Mesenchymal stem cell (in vitro differentiated cells and primary cell): ENCODE measurements around the gene TOR1AIP1.

Experiments
- DNase-seq: peaks from one replicate; pipeline ENCODE4 v3.0.0-alpha.2; 2013
- H2AFZ ChIP-seq: one replicate; pipeline ENCODE4 v1.6.1; 2013; ENCODE audit warnings: low read depth, mild to moderate bottlenecking, control low read depth, inconsistent platforms, low read length, moderate library complexity
- H2AK5ac ChIP-seq: 2 replicates; pipeline ENCODE4 v1.6.1; 2013; ENCODE audit warnings: low read length, moderate library complexity, mild to moderate bottlenecking, inconsistent platforms; ENCODE audit not compliant: severe bottlenecking
- H2BK120ac ChIP-seq: one replicate; pipeline ENCODE4 v1.6.1; 2013; ENCODE audit warnings: low read depth, mild to moderate bottlenecking, inconsistent platforms, low read length, moderate library complexity
- H2BK12ac ChIP-seq, 2 experiments: one replicate each; pipeline ENCODE4 v1.6.1; 2013; ENCODE audit warnings: inconsistent platforms in 2 of 2, low read length in 2 of 2, mild to moderate bottlenecking in 2 of 2, moderate library complexity in 2 of 2, control low read depth in 1 of 2
- H2BK15ac ChIP-seq: one replicate; pipeline ENCODE4 v1.6.1; 2013; ENCODE audit warnings: mild to moderate bottlenecking, low read depth, inconsistent platforms; ENCODE audit not compliant: poor library complexity, severe bottlenecking
- H2BK5ac ChIP-seq: 2 replicates; pipeline ENCODE4 v1.6.1; 2013; ENCODE audit warnings: low read depth, mild to moderate bottlenecking, low read length, control low read depth, inconsistent platforms; ENCODE audit not compliant: poor library complexity, severe bottlenecking
- H3K14ac ChIP-seq, 2 experiments: one replicate each; pipeline ENCODE4 v1.6.1; 2013; ENCODE audit warnings: inconsistent platforms in 2 of 2, low read length in 2 of 2, control low read depth in 1 of 2, mild to moderate bottlenecking in 1 of 2, moderate library complexity in 1 of 2
- H3K18ac ChIP-seq, 2 experiments: one replicate each; pipeline ENCODE4 v1.6.1; 2013; ENCODE audit warnings: inconsistent platforms in 2 of 2, low read length in 2 of 2, control low read depth in 1 of 2, low read depth in 1 of 2, mild to moderate bottlenecking in 1 of 2
- H3K23ac ChIP-seq, 2 experiments: one replicate each; pipeline ENCODE4 v1.6.1; 2013; ENCODE audit warnings: inconsistent platforms in 2 of 2, low read length in 2 of 2, mild to moderate bottlenecking in 2 of 2, moderate library complexity in 2 of 2, control low read depth in 1 of 2
- H3K27ac ChIP-seq: 2 replicates; pipeline ENCODE4 v1.5.1; 2013; ENCODE audit warnings: mild to moderate bottlenecking, moderate library complexity, low read length, control low read depth, inconsistent platforms; ENCODE audit not compliant: poor library complexity, severe bottlenecking
- H3K27me3 ChIP-seq, 2 experiments: 2 replicates each; pipeline versions ENCODE4 v1.6.1 to v1.7.0; 2013; ENCODE audit warnings: low read length in 2 of 2, mild to moderate bottlenecking in 2 of 2, moderate library complexity in 2 of 2, control low read depth in 1 of 2, inconsistent platforms in 1 of 2; ENCODE audit not compliant: control insufficient read depth in 1 of 2, insufficient read depth in 1 of 2
- H3K36me3 ChIP-seq, 2 experiments: 2 replicates each; pipeline versions ENCODE4 v1.6.1 to v1.7.0; 2013; ENCODE audit warnings: low read length in 2 of 2, control low read depth in 1 of 2, inconsistent platforms in 1 of 2, low read depth in 1 of 2, mild to moderate bottlenecking in 1 of 2; ENCODE audit not compliant: insufficient read depth in 2 of 2, control insufficient read depth in 1 of 2
- H3K4ac ChIP-seq, 2 experiments: one replicate each; pipeline ENCODE4 v1.6.1; 2013; ENCODE audit warnings: inconsistent platforms in 2 of 2, low read length in 2 of 2, mild to moderate bottlenecking in 2 of 2, moderate library complexity in 2 of 2, control low read depth in 1 of 2, low read depth in 1 of 2
- H3K4me1 ChIP-seq: 2 replicates; pipeline ENCODE4 v1.6.1; 2013; ENCODE audit warnings: low read depth, low read length, control low read depth; ENCODE audit not compliant: control insufficient read depth, insufficient read depth
- H3K4me2 ChIP-seq: 2 replicates; pipeline ENCODE4 v1.6.1; 2013; ENCODE audit warnings: low read length, mild to moderate bottlenecking, inconsistent platforms; ENCODE audit not compliant: poor library complexity, severe bottlenecking
- H3K4me3 ChIP-seq, 2 experiments: 2 replicates each; pipeline versions ENCODE4 v1.5.1 to v1.7.0; 2013; ENCODE audit warnings: low read length in 2 of 2, mild to moderate bottlenecking in 2 of 2, control low read depth in 1 of 2, low read depth in 1 of 2; ENCODE audit not compliant: insufficient read depth in 1 of 2
- H3K79me1 ChIP-seq: replicated peaks from 2 replicates; pipeline ENCODE4 v1.6.1; 2013; ENCODE audit warnings: mild to moderate bottlenecking, control low read depth, low read length, inconsistent platforms; ENCODE audit not compliant: poor library complexity, severe bottlenecking
- H3K9ac ChIP-seq: 2 replicates; pipeline ENCODE4 v1.7.0; 2013; ENCODE audit warnings: mild to moderate bottlenecking, low read length, moderate library complexity
- H3K9me3 ChIP-seq: 2 replicates; pipeline ENCODE4 v1.7.0; 2013; ENCODE audit warnings: mild to moderate bottlenecking, low read length; ENCODE audit not compliant: control insufficient read depth
- H4K8ac ChIP-seq: one replicate; pipeline ENCODE4 v1.6.1; 2013; ENCODE audit warnings: inconsistent platforms, mild to moderate bottlenecking, low read length, moderate library complexity
- H4K91ac ChIP-seq: one replicate; pipeline ENCODE4 v1.6.1; 2013; ENCODE audit warnings: mild to moderate bottlenecking, low read length, inconsistent platforms
- WGBS: methylation state at CpG from one replicate; pipeline ENCODE4 v1.1.7; 2013; ENCODE audit warnings: mixed read lengths; 5-methylcytosine and 5-hydroxymethylcytosine counted together

The TOR1AIP1 gene

GRCh38 chr1:179917601-179918429 is 35.7 kb downstream of the TOR1AIP1 start:
- H3K9ac ChIP-seq, result no peak overlapping the region
- H4K8ac ChIP-seq, result no peak overlapping the region
- no peak overlapping the region for H3K27ac ChIP-seq
- H3K4me3 ChIP-seq, result no peak overlapping the region
- H3K4me2 ChIP-seq, result no peak overlapping the region
- H3K9me3 ChIP-seq, result no peaks in the 10 kb centered on the region
- H3K4ac ChIP-seq, result no peak overlapping the region
- H2BK15ac ChIP-seq, result no peak overlapping the region
- no peaks in the 10 kb centered on the region for H3K27me3 ChIP-seq
- no peak overlapping the region for H2AK5ac ChIP-seq
- DNase-seq, result no peak
- no peak overlapping the region for H3K18ac ChIP-seq
- no peak overlapping the region for H2AFZ ChIP-seq
- 94% methylated on average over 7 of the region's 10 CpGs for WGBS
- no peak overlapping the region for H2BK5ac ChIP-seq
- no peaks in the 10 kb centered on the region for H3K4me1 ChIP-seq
- H3K36me3 ChIP-seq, result peaks cover 3 to 77% of the 10 kb centered on the region in 2 experiments
- H2BK120ac ChIP-seq, result no peak overlapping the region
- H3K79me1 ChIP-seq, result no peaks in the 10 kb centered on the region
- H3K14ac ChIP-seq, result no peak overlapping the region
- H3K23ac ChIP-seq, result no peak overlapping the region
- H2BK12ac ChIP-seq, result no peak overlapping the region
- H4K91ac ChIP-seq, result no peak overlapping the region

GRCh38 chr1:179921472-179921871 is 39.4 kb downstream of the TOR1AIP1 start:
- no peak overlapping the region for H3K27ac ChIP-seq
- 84% methylated on average over 1 of the region's 1 CpG for WGBS

GRCh38 chr1:179921981-179922872 is 40.1 kb downstream of the TOR1AIP1 start:
- 94% methylated on average over 3 of the region's 8 CpGs for WGBS

More at GRCh38 chr1:179921472-179921871, 39.4 kb downstream of the TOR1AIP1 start:
- Histone ChIP-seq H3K4me3 (no peak overlapping the region), H2BK5ac (no peak overlapping the region), H3K9me3 (no peaks in the 10 kb centered on the region), H3K9ac (no peak overlapping the region), H3K23ac (no peak overlapping the region), H2AK5ac (no peak overlapping the region), H3K4ac (no peak overlapping the region), H2AFZ (no peak overlapping the region), H3K27me3 (no peaks in the 10 kb centered on the region), H4K8ac (no peak overlapping the region), H3K36me3 (peaks cover 0 to 44% of the 10 kb centered on the region in 2 experiments), H3K4me2 (no peak overlapping the region), H3K4me1 (no peaks in the 10 kb centered on the region), H3K18ac (no peak overlapping the region), H2BK12ac (no peak overlapping the region), H3K14ac (no peak overlapping the region), H3K79me1 (no peaks in the 10 kb centered on the region), H4K91ac (no peak overlapping the region), H2BK15ac (no peak overlapping the region), H2BK120ac (no peak overlapping the region)
- DNase-seq, result no peak

GRCh38 chr1:179923029-179923428 is 40.9 kb downstream of the TOR1AIP1 start:
- H4K8ac ChIP-seq, result no peak overlapping the region
- no peak overlapping the region for H2BK12ac ChIP-seq
- DNase-seq, result no peak
- H3K4me2 ChIP-seq, result no peak overlapping the region
- H3K27me3 ChIP-seq, result no peaks in the 10 kb centered on the region
- H3K9me3 ChIP-seq, result no peaks in the 10 kb centered on the region
- no peaks in the 10 kb centered on the region for H3K4me1 ChIP-seq
- no peak overlapping the region for H2BK15ac ChIP-seq
- H2AK5ac ChIP-seq, result no peak overlapping the region
- no peak overlapping the region for H3K4me3 ChIP-seq
- no peaks in the 10 kb centered on the region for H3K79me1 ChIP-seq
- no peak overlapping the region for H2AFZ ChIP-seq
- H3K36me3 ChIP-seq, result peaks cover 0 to 30% of the 10 kb centered on the region in 2 experiments
- no peak overlapping the region for H3K18ac ChIP-seq
- H3K27ac ChIP-seq, result no peak overlapping the region
- H3K14ac ChIP-seq, result no peak overlapping the region
- H3K9ac ChIP-seq, result no peak overlapping the region
- no peak overlapping the region for H3K4ac ChIP-seq
- H2BK5ac ChIP-seq, result no peak overlapping the region
- H2BK120ac ChIP-seq, result no peak overlapping the region
- H3K23ac ChIP-seq, result no peak overlapping the region
- H4K91ac ChIP-seq, result no peak overlapping the region

More at GRCh38 chr1:179921981-179922872, 40.1 kb downstream of the TOR1AIP1 start:
- no peak overlapping the region for H2BK15ac ChIP-seq
- no peak overlapping the region for H3K18ac ChIP-seq
- no peak overlapping the region for H3K27ac ChIP-seq
- no peak overlapping the region for H2BK5ac ChIP-seq
- no peak overlapping the region for H3K4ac ChIP-seq
- peaks cover 0 to 38% of the 10 kb centered on the region in 2 experiments for H3K36me3 ChIP-seq
- H3K27me3 ChIP-seq, result no peaks in the 10 kb centered on the region
- H3K4me3 ChIP-seq, result no peak overlapping the region
- no peak overlapping the region for H2AFZ ChIP-seq
- no peak overlapping the region for H4K8ac ChIP-seq
- DNase-seq, result no peak
- no peak overlapping the region for H2BK120ac ChIP-seq
- no peak overlapping the region for H3K23ac ChIP-seq
- no peaks in the 10 kb centered on the region for H3K9me3 ChIP-seq
- no peak overlapping the region for H3K9ac ChIP-seq
- no peak overlapping the region for H2AK5ac ChIP-seq
- H3K4me2 ChIP-seq, result no peak overlapping the region
- H4K91ac ChIP-seq, result no peak overlapping the region
- H3K14ac ChIP-seq, result no peak overlapping the region
- H3K4me1 ChIP-seq, result no peaks in the 10 kb centered on the region
- H3K79me1 ChIP-seq, result no peaks in the 10 kb centered on the region
- H2BK12ac ChIP-seq, result no peak overlapping the region
